ENCODE data around the gene TSPAN9.

TSPAN9 gene

DNA sequence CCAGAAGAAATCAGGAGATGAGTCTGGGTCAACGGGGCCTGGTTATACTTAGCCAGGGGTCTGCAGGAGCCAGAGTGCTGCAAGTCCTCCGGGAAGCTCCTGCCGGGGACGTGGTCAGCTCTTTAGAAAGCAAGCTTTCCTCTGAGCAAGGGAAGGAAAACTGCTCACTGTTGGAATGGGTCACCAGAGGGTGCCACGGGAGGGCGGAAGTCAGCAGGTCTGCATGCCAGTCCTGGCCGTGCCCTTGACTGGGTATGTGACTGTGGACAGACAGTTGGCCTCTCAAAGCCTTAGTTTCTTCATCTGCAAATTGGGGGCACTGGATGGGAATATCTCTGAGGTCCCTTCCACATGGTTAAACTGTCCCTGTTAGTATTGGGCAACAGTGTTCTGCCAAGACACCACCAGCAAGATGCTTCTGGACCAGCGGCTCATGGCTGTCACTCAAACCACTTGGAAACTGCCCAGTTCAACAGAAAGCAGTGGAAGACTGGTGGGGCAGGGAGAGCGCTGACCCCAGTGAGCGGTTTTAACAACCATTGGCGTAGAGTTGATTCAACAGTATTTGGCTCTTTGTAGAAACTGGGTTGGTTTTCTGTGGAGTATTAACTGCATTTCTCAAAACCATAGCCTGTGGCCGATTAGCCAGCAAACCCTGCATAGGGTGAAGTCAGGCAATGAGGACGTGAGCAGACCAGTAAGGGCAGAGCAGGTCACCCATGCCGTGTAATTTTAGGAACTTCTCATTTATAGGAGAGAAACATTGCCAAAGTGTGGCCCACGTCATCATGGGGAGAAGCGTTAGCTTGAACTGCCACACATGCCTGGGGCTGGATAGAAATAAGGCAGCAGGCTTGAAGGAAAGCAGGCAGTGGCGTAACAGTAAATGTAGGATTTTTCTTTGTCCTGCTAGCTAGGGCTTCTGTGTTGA is 249.9 kb downstream of the TSPAN9 start:
- DNase-seq = no peak

DNA sequence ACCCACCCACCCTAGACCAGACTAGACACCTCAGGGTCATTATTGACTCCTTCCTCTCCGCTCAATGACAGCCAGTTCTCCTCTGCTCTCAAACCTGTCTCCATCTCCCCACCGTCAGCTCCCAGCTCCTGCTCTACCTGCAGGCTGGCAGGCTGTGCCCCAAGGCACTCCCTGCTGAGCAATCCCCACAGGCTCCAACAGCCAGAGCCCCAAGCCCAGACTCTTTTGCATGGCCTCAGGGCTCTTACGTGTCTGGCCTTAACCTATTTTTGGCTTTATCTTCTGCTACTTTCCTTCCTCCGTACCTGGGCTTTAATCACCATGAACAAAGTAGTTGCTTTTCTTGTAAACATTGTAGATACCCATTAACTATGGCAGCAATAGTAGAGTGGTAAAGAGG is 250.9 kb downstream of the TSPAN9 start:
- no peak for DNase-seq

DNA sequence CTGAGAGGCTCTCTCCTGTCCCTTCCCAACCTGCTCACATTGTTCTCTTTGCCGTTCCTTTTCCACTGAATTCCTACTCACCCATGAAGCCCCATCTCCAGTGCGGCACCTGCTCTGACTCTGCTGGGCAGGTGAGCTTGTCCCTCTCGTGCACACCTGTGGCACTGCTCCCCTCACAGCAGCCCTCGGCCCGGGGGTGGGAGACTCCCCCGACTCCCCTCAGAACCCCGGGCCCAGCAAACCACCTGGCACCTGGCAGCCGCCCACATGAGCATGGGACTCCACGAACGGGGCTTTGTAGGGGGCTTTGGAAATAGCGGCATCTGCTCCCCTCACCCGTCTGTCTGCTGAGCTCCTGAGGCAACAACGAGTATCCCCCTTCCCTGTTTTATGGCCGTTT is 251.4 kb downstream of the TSPAN9 start:
- no peak for DNase-seq

DNA sequence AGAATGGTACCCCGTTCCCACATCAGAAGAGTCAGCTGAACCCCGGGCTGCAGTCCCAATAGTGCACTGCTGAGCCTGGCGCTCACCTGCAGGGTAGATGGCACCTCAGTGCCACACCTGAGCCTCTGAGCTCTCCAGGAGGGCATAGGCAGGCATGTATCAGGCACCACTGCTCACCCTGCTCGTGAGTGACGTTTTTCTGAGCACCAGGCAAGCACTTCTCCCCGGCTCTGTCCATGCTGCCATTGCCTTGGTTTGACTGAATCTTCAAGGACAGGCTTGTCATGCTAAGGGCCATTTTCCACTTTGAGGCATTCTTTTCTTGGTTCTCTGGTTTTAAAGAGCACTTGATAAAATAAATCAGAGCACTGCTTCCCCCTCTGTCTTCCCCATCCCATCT is 252.2 kb downstream of the TSPAN9 start:
- no peak for DNase-seq

DNA sequence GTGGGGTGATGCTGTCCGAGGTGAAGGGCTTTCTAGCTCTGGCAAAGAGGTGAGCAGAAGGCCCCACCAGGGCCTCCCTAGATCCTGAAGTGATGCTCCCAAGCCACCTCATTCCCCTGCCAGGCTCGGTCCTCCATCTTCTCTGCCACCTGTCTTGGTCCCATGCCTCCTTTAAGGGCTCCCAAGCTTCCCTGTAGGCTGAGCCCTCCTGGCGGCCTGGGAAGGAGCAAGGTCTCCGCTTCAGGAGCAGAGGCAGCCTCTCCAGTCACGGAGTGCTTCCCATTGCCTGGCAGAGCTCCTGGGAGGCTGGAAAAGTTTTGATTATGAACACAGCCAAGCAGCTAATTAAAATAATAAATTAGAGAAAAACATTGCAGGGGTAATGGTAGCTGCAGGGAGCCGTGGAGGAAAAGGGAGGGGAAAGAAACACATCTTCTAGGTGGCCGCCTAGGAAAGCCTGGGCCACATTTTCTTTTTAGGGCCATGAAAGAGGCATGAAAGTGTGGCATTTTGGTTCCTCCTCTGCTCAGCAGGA is 253.9 kb downstream of the TSPAN9 start:
- DNase-seq = no peak

DNA sequence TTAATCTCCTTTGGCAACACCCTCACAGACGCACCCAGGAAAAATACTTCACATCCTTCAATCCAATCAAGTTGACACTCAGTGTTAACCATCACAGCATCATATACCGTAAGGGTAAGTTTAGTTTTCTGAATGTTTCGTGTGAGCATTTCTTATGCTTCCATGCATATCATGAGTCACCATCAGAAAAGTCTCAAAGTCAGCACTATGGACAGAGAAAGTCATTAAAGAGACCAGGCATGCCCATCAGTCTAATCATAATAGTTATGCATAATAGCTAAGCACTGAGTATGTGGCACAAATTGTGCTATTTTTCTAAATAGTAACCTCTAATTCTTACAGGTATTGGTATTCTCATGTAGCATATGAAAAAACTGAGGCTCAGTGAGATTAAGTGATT is 255.0 kb downstream of the TSPAN9 start:
- DNase-seq = no peak

DNA sequence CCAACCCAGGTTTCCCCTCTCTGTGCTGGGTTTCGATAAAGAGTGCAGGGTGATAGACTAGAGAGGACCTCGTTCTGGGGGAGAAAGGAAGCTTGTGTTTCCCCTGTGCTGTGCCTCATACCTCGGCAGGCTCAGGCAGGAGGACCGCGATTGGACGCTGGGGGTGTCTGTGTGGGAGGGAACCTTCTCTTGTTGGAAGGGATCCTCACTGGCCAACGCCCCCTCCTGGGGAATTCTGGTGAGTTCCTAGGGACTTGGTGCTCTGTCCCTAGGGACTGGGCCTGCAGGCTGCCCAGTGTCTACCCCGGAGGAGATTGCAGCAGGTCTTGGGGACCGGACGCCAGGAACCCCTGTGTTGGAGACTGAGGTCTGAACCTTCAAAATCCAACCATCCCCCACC is 256.4 kb downstream of the TSPAN9 start:
- no peak for DNase-seq

DNA sequence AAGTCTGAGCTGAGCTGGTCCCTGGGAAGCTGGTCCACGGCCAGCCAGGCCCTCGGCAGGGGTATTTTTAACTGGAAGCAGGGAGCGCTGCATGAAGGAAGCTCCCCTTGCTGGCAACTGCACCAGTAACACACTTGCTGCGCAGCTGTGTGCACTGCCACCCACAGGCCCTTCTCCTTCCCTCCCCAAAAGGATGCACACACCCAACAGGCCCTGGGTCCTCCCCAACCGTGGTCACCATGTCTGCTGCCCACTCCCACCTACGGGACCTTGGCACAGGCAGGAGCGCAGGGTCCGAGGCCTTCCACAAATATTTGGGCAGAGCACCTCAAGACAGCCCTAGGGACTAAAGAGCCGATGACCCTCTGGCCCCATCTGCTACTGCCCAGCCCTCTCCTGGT is 256.8 kb downstream of the TSPAN9 start:
- DNase-seq = no peak

DNA sequence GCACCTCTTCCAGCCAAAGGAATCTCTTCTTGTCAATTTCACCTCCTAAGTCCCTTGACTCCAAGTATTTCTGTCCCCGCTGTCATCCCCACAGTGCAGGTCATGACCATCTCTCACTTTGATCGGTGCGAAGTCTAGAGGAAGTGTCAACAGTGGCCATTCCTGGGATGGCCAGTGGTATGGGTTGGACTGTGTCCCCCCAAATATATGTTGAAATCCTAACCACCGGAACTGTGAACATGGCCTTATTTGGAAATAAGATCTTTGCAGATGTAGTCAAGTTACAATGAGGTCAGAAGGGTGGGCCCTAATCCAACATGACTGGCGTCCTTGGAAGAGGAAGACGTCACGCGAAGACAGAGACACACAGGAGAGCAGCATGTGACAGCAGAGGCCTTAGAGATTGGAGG is 257.9 kb downstream of the TSPAN9 start:
- DNase-seq = no peak
